MM.1S (cell line): ENCODE measurements around the gene TMEM119.

Experiments
- DNase-seq: peaks from one replicate; pipeline ENCODE4 v3.0.0-alpha.2; 2015
- H2AFZ ChIP-seq: fragments of 300-600 bp; sonication (generic); 2 replicates; pipeline ENCODE4 v1.6.0; 2016; ENCODE audit warnings: antibody characterized with exemption, low read length
- H3F3A ChIP-seq: fragments of 300-600 bp; sonication (generic); 2 replicates; pipeline ENCODE4 v1.6.1; 2016; ENCODE audit warnings: mild to moderate bottlenecking, antibody characterized with exemption, low read length, moderate library complexity, mixed read lengths; ENCODE audit not compliant: insufficient read depth
- H3K27ac ChIP-seq: fragments of 300-600 bp; sonication (generic); 2 replicates; pipeline ENCODE4 v1.5.1; 2016; ENCODE audit warnings: mild to moderate bottlenecking, low read length
- H3K27me3 ChIP-seq: fragments of 300-600 bp; sonication (generic); replicated peaks from 2 replicates; pipeline ENCODE4 v1.6.0; 2016; ENCODE audit warnings: low read length; ENCODE audit not compliant: insufficient read depth
- H3K36me3 ChIP-seq: fragments of 300-600 bp; sonication (generic); replicated peaks from 2 replicates; pipeline ENCODE4 v1.6.1; 2016; ENCODE audit warnings: mild to moderate bottlenecking, low read length, mixed read lengths; ENCODE audit not compliant: insufficient read depth
- H3K4me1 ChIP-seq: fragments of 300-600 bp; sonication (generic); 2 replicates; pipeline ENCODE4 v1.6.1; 2016; ENCODE audit warnings: low read length, mixed read lengths
- H3K4me2 ChIP-seq: fragments of 300-600 bp; sonication (generic); 2 replicates; pipeline ENCODE4 v1.6.0; 2016; ENCODE audit warnings: low read depth, low read length
- H3K4me3 ChIP-seq: fragments of 300-600 bp; sonication (generic); 2 replicates; pipeline ENCODE4 v1.5.1; 2016; ENCODE audit warnings: low read length, mixed read lengths
- H3K79me2 ChIP-seq: fragments of 300-600 bp; sonication (generic); 2 replicates; pipeline ENCODE4 v1.6.1; 2016; ENCODE audit warnings: mixed run types, low read length, mixed read lengths
- H3K9ac ChIP-seq: fragments of 300-600 bp; sonication (generic); 2 replicates; pipeline ENCODE4 v1.6.1; 2016; ENCODE audit warnings: low read length, mixed read lengths
- H3K9me2 ChIP-seq: fragments of 300-600 bp; sonication (generic); replicated peaks from 2 replicates; pipeline ENCODE4 v1.6.1; 2016; ENCODE audit warnings: mild to moderate bottlenecking, low read length, mixed read lengths; ENCODE audit not compliant: insufficient read depth
- H3K9me3 ChIP-seq: fragments of 300-600 bp; sonication (generic); replicated peaks from 2 replicates; pipeline ENCODE4 v1.6.1; 2016; ENCODE audit warnings: mild to moderate bottlenecking, low read length, mixed read lengths; ENCODE audit not compliant: insufficient read depth
- H4K20me1 ChIP-seq: fragments of 300-600 bp; sonication (generic); 2 replicates; pipeline ENCODE4 v1.6.1; 2016; ENCODE audit warnings: mild to moderate bottlenecking, low read length, moderate library complexity, mixed read lengths; ENCODE audit not compliant: insufficient read depth
- CTCF ChIP-seq: fragments of 300-600 bp; sonication (generic); IDR thresholded peaks from 2 replicates; pipeline ENCODE4 v1.5.1; 2016; ENCODE audit warnings: antibody characterized with exemption, low read length, mixed read lengths
- EZH2 ChIP-seq: fragments of 300-600 bp; sonication (generic); optimal IDR thresholded peaks from 2 replicates; pipeline ENCODE3; 2017; ENCODE audit warnings: low read depth, mild to moderate bottlenecking, antibody characterized with exemption, low read length, mixed read lengths
- EZH2phosphoT487 ChIP-seq: fragments of 300-600 bp; sonication (generic); IDR thresholded peaks from 2 replicates; pipeline ENCODE4 v1.6.1; 2018; ENCODE audit warnings: antibody characterized with exemption, low read length

Gene TMEM119

GRCh38 chr12:108640802-108641445 lies 43.0 kb upstream of the TMEM119 start:
- peaks cover 57% of the 10 kb centered on the region for H3F3A ChIP-seq
- H3K27me3 ChIP-seq: no peaks in the 10 kb centered on the region
- H3K4me2 ChIP-seq: peak overlapping the region; percentile 52
- no peak overlapping the region for H2AFZ ChIP-seq
- H3K9me3 ChIP-seq: no peaks in the 10 kb centered on the region
- H3K4me3 ChIP-seq: no peak overlapping the region
- peak overlapping the region; percentile 76 for H3K27ac ChIP-seq
- no peaks in the 10 kb centered on the region for H3K9me2 ChIP-seq
- peaks cover 55% of the 10 kb centered on the region for H3K4me1 ChIP-seq
- peak overlapping the region; percentile 19; the same call in 1 of the 2 replicates for H3K9ac ChIP-seq
- H4K20me1 ChIP-seq: no peaks in the 10 kb centered on the region
- H3K36me3 ChIP-seq: no peaks in the 10 kb centered on the region; the same call in 1 of the 2 replicates
- peak; percentile 87 for DNase-seq
- H3K79me2 ChIP-seq: peaks cover 68% of the 10 kb centered on the region
- no peak for TF ChIP-seq EZH2phosphoT487
- no peak for TF ChIP-seq EZH2
- TF ChIP-seq CTCF: 0 out of 2 replicates have a peak, but pooled peaks have one; percentile 4

GRCh38 chr12:108638997-108639822 lies 41.3 kb upstream of the TMEM119 start:
- peak overlapping the region; percentile 99; the same call in 1 of the 2 replicates for H3K27ac ChIP-seq

GRCh38 chr12:108638141-108638827 lies 40.4 kb upstream of the TMEM119 start:
- Histone ChIP-seq H3K9me2 (no peaks in the 10 kb centered on the region), H3K9ac (no peak overlapping the region), H3K27me3 (no peaks in the 10 kb centered on the region), H2AFZ (no peak overlapping the region), H3K4me2 (no peak overlapping the region), H3K27ac (peak overlapping the region; percentile 99; the same call in 1 of the 2 replicates), H3K79me2 (peaks cover 51% of the 10 kb centered on the region), H3K4me3 (no peak overlapping the region), H3F3A (peaks cover 79% of the 10 kb centered on the region), H3K9me3 (no peaks in the 10 kb centered on the region), H3K4me1 (peaks cover 57% of the 10 kb centered on the region), H3K36me3 (no peaks in the 10 kb centered on the region), H4K20me1 (no peaks in the 10 kb centered on the region)
- no peak for TF ChIP-seq CTCF
- TF ChIP-seq EZH2: no peak
- no peak for TF ChIP-seq EZH2phosphoT487
- DNase-seq: no peak

More at GRCh38 chr12:108638997-108639822, 41.3 kb upstream of the TMEM119 start:
- H3K9me2 ChIP-seq: no peaks in the 10 kb centered on the region
- H3K27me3 ChIP-seq: no peaks in the 10 kb centered on the region
- TF ChIP-seq CTCF (no peak), EZH2 (no peak), EZH2phosphoT487 (no peak)
- DNase-seq: no peak
- peaks cover 61% of the 10 kb centered on the region for H3K4me1 ChIP-seq
- H3K36me3 ChIP-seq: no peaks in the 10 kb centered on the region
- H2AFZ ChIP-seq: no peak overlapping the region
- H3K4me3 ChIP-seq: no peak overlapping the region
- H3K9me3 ChIP-seq: no peaks in the 10 kb centered on the region
- H3K9ac ChIP-seq: no peak overlapping the region
- H3K79me2 ChIP-seq: peaks cover 55% of the 10 kb centered on the region
- H3K4me2 ChIP-seq: no peak overlapping the region
- no peaks in the 10 kb centered on the region for H4K20me1 ChIP-seq
- peaks cover 74% of the 10 kb centered on the region for H3F3A ChIP-seq
